Measurements from ENCODE around the gene TXNL1. TPM values are rescaled to one million over a fixed set of nuclear protein-coding genes. Genes with fewer than 3 reads are reported as not detected.

Gene TXNL1
- total RNA-seq, 1 experiment from 2014 or later, result 90.4 TPM

GRCh38 chr18:56563568-56563967 is 74.8 kb downstream of the TXNL1 start:
- Histone ChIP-seq H3K4me2 (ENCODE audit: insufficient read depth, insufficient read length, low read length) (no peak overlapping the region), H2BK20ac (ENCODE audit: low read depth, low read length, poor library complexity, severe bottlenecking) (no peak overlapping the region), H3K79me2 (ENCODE audit: insufficient read depth, low read length) (no peaks in the 10 kb centered on the region), H3K4ac (ENCODE audit: low read depth, low read length) (no peak overlapping the region), H2BK12ac (ENCODE audit: insufficient read length, low read depth, low read length) (no peak overlapping the region), H4K8ac (replicated peaks; ENCODE audit: insufficient read length, low read depth, low read length) (no peak overlapping the region), H3K27me3 (ENCODE audit: insufficient read depth, low read length) (no peaks in the 10 kb centered on the region), H3K23ac (ENCODE audit: insufficient read length, low read depth, low read length) (no peak overlapping the region), H3K9ac (ENCODE audit: extremely low read depth, insufficient read length, low read length) (no peak overlapping the region), H3T11ph (ENCODE audit: low read length) (no peak overlapping the region), H3K79me1 (ENCODE audit: insufficient read depth, low read depth, low read length, poor library complexity, severe bottlenecking) (no peaks in the 10 kb centered on the region), H3K56ac (ENCODE audit: insufficient read length, low read depth, low read length) (no peak overlapping the region), H4K5ac (ENCODE audit: insufficient read length, low read depth, low read length) (no peak overlapping the region), H2BK15ac (ENCODE audit: low read depth, low read length) (no peak overlapping the region), H3K27ac (ENCODE audit: insufficient read length, low read depth, low read length) (no peak overlapping the region), H3K18ac (ENCODE audit: insufficient read length, low read depth, low read length) (no peak overlapping the region), H3K14ac (ENCODE audit: insufficient read depth, low read length) (no peak overlapping the region), H3K9me3 (ENCODE audit: control insufficient read depth, low read depth, low read length) (no peaks in the 10 kb centered on the region), H2AFZ (ENCODE audit: low read length) (no peak overlapping the region), H3K23me2 (ENCODE audit: insufficient read length, low read depth, low read length, poor library complexity, severe bottlenecking) (no peaks in the 10 kb centered on the region), H4K20me1 (ENCODE audit: control insufficient read depth, insufficient read depth, insufficient read length) (no peaks in the 10 kb centered on the region), H3K4me1 (ENCODE audit: insufficient read depth, low read length) (0 out of 2 replicates have a peak, but pooled peaks cover 2% of the 10 kb centered on the region), H4K91ac (ENCODE audit: insufficient read length, low read depth, low read length) (no peak overlapping the region), H2BK5ac (ENCODE audit: insufficient read length, low read length) (no peak overlapping the region), H2AK5ac (ENCODE audit: insufficient read length, low read length) (no peak overlapping the region), H2BK120ac (ENCODE audit: low read depth, low read length, poor library complexity, severe bottlenecking) (no peak overlapping the region)
- WGBS (ENCODE audit: extremely low coverage, insufficient read length, low lambda C conversion rate), result no CpG with 5 or more reads among the region's 7 CpGs
- H3K4me1 Mint-ChIP-seq, result peaks cover 14 to 20% of the 10 kb centered on the region in 2 experiments
- peaks cover 4% of the 10 kb centered on the region; the same call in 1 of the 2 replicates for H3K27me3 Mint-ChIP-seq (ENCODE audit: low read depth)
- TF ChIP-seq CTCF (conservative IDR thresholded peaks at IDR 0.05), result peak; percentile 92
- no peak overlapping the region; a peak in 1 of 7 replicates for H3K27ac Mint-ChIP-seq
- DNase-seq, result peak; percentile 92
- no peak overlapping the region; a peak in 1 of 5 replicates for H3K4me3 Mint-ChIP-seq
- H3K36me3 Mint-ChIP-seq (ENCODE audit: insufficient read depth in 1 of 3, low read depth in 3 of 3), result no peaks in the 10 kb centered on the region
- no peaks in the 10 kb centered on the region for H3K9me3 Mint-ChIP-seq
